ENCODE measurements around the gene CLOCK. TPM values are rescaled to one million over a fixed set of nuclear protein-coding genes. Genes with fewer than 3 reads are reported as not detected.

Gene CLOCK
- total and polyA plus RNA-seq, 9 of the 15 experiments (the other 6 are each of a cell fraction or from before 2014, with no cell fraction given): 3.7 to 14.4 (median 9.4) TPM

GRCh38 chr4:55386073-55386472 is 160.6 kb downstream of the CLOCK start (continued):
- 0 out of 2 replicates have a peak, but pooled peaks have one; percentile 2 for TF ChIP-seq ELF1 (tag; IDR thresholded peaks at IDR 0.05)
- no peak for TF ChIP-seq U2AF1 (optimal IDR thresholded peaks at IDR 0.05; ENCODE audit: low read depth, low read length)
- no peak for TF ChIP-seq SNRNP70 (optimal IDR thresholded peaks at IDR 0.05; ENCODE audit: low read depth, low read length)
- TF ChIP-seq ZNF311 (CRISPR knock-in tag; IDR thresholded peaks at IDR 0.05): no peak
- no peak for TF ChIP-seq MLLT1 (IDR thresholded peaks at IDR 0.05)
- no peak for TF ChIP-seq HOXB6 (CRISPR knock-in tag; IDR thresholded peaks at IDR 0.05; ENCODE audit: borderline replicate concordance)
- no peak for TF ChIP-seq MLX (CRISPR knock-in tag; conservative IDR thresholded peaks at IDR 0.05)
- TF ChIP-seq PKNOX1 (IDR thresholded peaks at IDR 0.05): peak; percentile 68
- no peak for TF ChIP-seq LCOR (CRISPR knock-in tag; IDR thresholded peaks at IDR 0.05)
- TF ChIP-seq KLF13 (tag; IDR thresholded peaks at IDR 0.05; ENCODE audit: borderline replicate concordance, low read depth): no peak

All from K562 (cell line).